LNCaP clone FGC (cell line): ENCODE data around the gene PAPOLB.

Source experiments
- DNase-seq: peaks from one replicate; pipeline ENCODE4 v3.0.0-alpha.2; 2011; ENCODE audit warnings: low read depth
- H3K4me3 ChIP-seq: 2 replicates; pipeline ENCODE4 v1.5.1; 2011; ENCODE audit warnings: mild to moderate bottlenecking, low read depth, low read length, control low read depth
- CTCF ChIP-seq: IDR thresholded peaks from 2 replicates; pipeline ENCODE4 v1.5.1; 2012; ENCODE audit warnings: mild to moderate bottlenecking; ENCODE audit not compliant: control insufficient read depth, insufficient read depth; ENCODE audit errors: extremely low read depth

The PAPOLB gene

GRCh38 chr7:4815609-4816418 is 46.0 kb downstream of the PAPOLB start:
- TF ChIP-seq CTCF, result no peak
- DNase-seq, result no peak

GRCh38 chr7:4815121-4815520 is 46.7 kb downstream of the PAPOLB start:
- no peak overlapping the region for H3K4me3 ChIP-seq
- TF ChIP-seq CTCF, result no peak
- DNase-seq, result no peak

More at GRCh38 chr7:4815609-4816418, 46.0 kb downstream of the PAPOLB start:
- no peak overlapping the region for H3K4me3 ChIP-seq

GRCh38 chr7:4814433-4814832 is 47.4 kb downstream of the PAPOLB start:
- DNase-seq, result no peak
- H3K4me3 ChIP-seq, result no peak overlapping the region
- TF ChIP-seq CTCF, result no peak

- DNase-seq, result no peak
- H3K4me3 ChIP-seq, result no peak overlapping the region
- no peak for TF ChIP-seq CTCF
These were observed 52.2 kb downstream of the PAPOLB start for GRCh38 chr7:4809666-4810065.

GRCh38 chr7:4809091-4809591 is 52.7 kb downstream of the PAPOLB start:
- TF ChIP-seq CTCF, result no peak
- H3K4me3 ChIP-seq, result no peak overlapping the region
- no peak for DNase-seq

- TF ChIP-seq CTCF, result no peak
- no peak for DNase-seq
- no peak overlapping the region for H3K4me3 ChIP-seq
These were observed 53.3 kb downstream of the PAPOLB start for GRCh38 chr7:4808565-4808964.

GRCh38 chr7:4808026-4808425 is 53.8 kb downstream of the PAPOLB start:
- H3K4me3 ChIP-seq, result no peak overlapping the region
- no peak for TF ChIP-seq CTCF
- no peak for DNase-seq
